ENCODE data around the gene GIMAP5.

The GIMAP5 gene

GRCh38 chr7:150791746-150792452 lies 54.7 kb downstream of the GIMAP5 start:
- no peak overlapping the region for H3K4me3 ChIP-seq (ENCODE audit: low read depth, low read length)
- TF ChIP-seq CTCF (IDR thresholded peaks at IDR 0.05; ENCODE audit: low read depth, low read length) = no peak

Measured in WI38 (cell line).